Measurements from ENCODE around the gene TSPEAR. TPM values are rescaled to one million over a fixed set of nuclear protein-coding genes. Genes with fewer than 3 reads are reported as not detected.
"Not testable (repeated sequence)": the region's sequence is repeated elsewhere in the genome, so short reads cannot be mapped to it uniquely, and the experiment has no call there.

TSPEAR gene
- polyA plus RNA-seq, 6 donors from 2014 or later, result not detected

DNA sequence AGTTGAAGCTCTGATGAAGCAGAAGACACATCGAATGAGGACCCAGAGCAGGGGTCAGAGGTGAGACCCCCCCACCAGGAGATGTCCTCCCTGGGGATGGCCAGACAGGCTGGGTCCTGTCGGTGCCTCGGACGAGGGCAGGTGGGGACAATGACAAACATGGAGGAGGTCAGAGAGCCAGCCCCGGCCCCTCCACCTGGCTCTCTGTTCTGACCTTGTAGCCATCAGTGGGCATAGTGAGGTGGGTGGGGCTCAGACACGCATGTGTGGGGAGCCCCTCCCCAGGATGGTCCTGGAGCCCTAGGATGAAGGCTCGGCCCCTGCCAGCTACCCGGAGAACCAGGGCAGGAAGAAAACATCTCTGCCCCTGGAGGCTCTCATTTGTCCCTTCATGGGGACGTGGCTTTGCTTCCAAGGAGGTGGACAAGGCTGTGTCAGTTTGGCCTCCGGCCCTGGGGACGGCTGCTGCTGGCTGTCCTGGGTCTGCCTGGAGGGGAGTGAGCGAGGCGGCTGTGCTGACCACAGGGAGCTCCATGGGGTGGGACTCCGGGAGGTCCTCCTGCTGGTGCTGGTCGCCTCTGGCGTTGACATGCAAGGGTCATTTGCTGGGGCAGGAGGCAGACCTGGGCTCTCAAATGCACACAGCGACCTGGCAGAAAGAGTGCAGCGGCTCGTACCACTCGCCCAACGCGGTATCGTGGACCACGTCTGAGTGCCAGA is 121.6 kb downstream of the TSPEAR start:
- no peaks in the 10 kb centered on the region for H3K4me1 Mint-ChIP-seq
- ATAC-seq (ENCODE audit: low read depth in 2 of 2) (no peak), DNase-seq (no peak)
- H3K9me3 Mint-ChIP-seq, result peaks cover 0 to 7% (median 2%) of the 10 kb centered on the region in 7 donors
- peaks cover 0 to 10% of the 10 kb centered on the region in 2 donors for H3K36me3 Mint-ChIP-seq
- peaks cover 28 to 64% (median 54%) of the 10 kb centered on the region in 3 donors for H3K27me3 Mint-ChIP-seq
- no peak overlapping the region for H3K27ac Mint-ChIP-seq
- no peak overlapping the region for H3K4me3 Mint-ChIP-seq

DNA sequence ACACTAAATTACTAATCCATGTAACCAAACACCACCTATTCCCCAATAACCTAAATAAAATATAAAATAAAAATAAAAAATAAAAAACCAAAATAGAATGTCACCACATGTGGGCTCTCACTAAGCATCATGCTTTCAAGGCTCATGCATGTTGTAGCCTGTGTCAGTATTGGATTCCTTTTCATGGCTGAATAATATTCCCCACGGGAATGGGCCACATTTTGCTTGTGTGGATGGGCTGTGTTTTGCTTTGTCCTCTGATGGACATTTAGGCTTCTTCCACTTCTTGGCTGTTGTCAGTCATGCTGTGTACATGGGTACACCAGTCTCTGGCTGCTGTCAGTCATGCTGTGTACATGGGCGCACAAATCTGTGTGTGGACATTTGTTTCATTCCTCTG is 122.3 kb downstream of the TSPEAR start:
- Mint-ChIP-seq H3K9me3 (peaks cover 0 to 7% (median 4%) of the 10 kb centered on the region in 7 donors), H3K27me3 (peaks cover 33 to 71% (median 60%) of the 10 kb centered on the region in 3 donors), H3K4me1 (no peaks in the 10 kb centered on the region), H3K36me3 (peaks cover 0 to 10% of the 10 kb centered on the region in 2 donors), H3K27ac (no peak overlapping the region), H3K4me3 (no peak overlapping the region)
- no peak for ATAC-seq (ENCODE audit: low read depth in 2 of 2)
- no peak for DNase-seq

- ATAC-seq (ENCODE audit: low read depth in 2 of 2) (no peak), DNase-seq (no peak)
- Mint-ChIP-seq H3K27ac (no peak overlapping the region), H3K4me1 (no peaks in the 10 kb centered on the region), H3K27me3 (peaks cover 34 to 66% (median 64%) of the 10 kb centered on the region in 3 donors), H3K9me3 (peaks cover 11 to 32% (median 25%) of the 10 kb centered on the region in 7 donors), H3K36me3 (peaks cover 9 to 34% of the 10 kb centered on the region in 2 donors), H3K4me3 (no peak overlapping the region)
Measured at GRCh38 chr21:44585892-44586291, 125.5 kb downstream of the TSPEAR start.

DNA sequence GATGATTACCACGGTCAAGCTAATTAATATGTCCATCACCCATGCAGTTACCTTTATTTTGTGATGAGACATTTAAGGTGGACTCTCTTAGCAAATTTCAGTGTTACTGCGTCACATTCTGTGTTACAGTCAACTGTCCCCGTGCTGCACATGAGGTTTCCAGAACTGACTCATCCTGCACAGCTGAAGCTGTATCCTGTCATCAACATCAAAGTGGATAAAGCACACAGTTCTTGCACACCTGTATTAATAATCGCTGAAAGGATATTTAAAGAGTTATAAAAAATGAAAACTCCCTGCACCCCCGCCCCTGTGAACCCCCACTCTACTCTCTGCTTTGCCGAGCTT is 127.6 kb downstream of the TSPEAR start:
- ATAC-seq (ENCODE audit: low read depth in 2 of 2) (no peak), DNase-seq (no peak)
- Mint-ChIP-seq H3K4me1 (no peaks in the 10 kb centered on the region), H3K27me3 (peaks cover 31 to 69% (median 66%) of the 10 kb centered on the region in 3 donors), H3K36me3 (peaks cover 14 to 55% of the 10 kb centered on the region in 2 donors), H3K27ac (no peak overlapping the region), H3K4me3 (no peak overlapping the region), H3K9me3 (peaks cover 22 to 43% (median 36%) of the 10 kb centered on the region in 7 donors)

DNA sequence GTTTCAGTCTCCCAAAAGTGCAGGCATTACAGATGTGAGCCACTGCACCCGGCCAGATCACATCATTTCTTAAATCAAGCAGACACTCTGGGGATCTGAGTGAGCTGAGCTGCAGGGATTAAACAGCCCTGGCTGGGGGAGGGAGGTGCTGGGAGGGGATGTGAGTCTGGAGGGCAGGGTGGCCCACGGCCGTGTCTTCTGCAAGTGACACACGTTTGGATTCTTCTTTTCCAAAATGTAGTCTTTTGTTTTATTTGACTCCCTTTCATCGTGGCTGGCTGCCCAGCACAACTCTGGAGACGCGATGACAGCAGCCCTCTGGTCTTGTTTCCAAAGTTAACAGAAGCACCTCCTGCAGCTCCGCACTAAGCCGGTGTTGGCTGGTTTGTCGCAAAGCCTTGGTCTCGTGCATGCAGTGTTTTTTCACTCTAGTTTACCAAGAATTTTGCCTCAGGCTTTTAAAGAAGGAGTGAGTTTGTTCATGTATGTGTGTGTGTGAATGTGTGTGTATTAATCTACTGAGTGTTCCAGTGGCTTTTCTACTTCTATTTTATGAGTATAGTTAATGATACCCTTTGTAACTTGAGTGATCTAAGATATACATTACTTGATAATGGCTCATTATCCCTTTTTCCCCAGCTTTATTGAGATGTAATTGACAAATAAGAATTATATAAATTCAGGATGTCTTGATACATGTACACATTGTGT is 128.1 kb downstream of the TSPEAR start:
- Mint-ChIP-seq H3K36me3 (peaks cover 15 to 56% of the 10 kb centered on the region in 2 donors), H3K4me1 (no peaks in the 10 kb centered on the region), H3K9me3 (peaks cover 22 to 46% (median 37%) of the 10 kb centered on the region in 7 donors), H3K27ac (peak overlapping the region in 1 of 6 donors; percentile 35), H3K4me3 (no peak overlapping the region), H3K27me3 (peaks cover 31 to 69% (median 69%) of the 10 kb centered on the region in 3 donors)
- no peak for ATAC-seq (ENCODE audit: low read depth in 2 of 2)
- no peak for DNase-seq

DNA sequence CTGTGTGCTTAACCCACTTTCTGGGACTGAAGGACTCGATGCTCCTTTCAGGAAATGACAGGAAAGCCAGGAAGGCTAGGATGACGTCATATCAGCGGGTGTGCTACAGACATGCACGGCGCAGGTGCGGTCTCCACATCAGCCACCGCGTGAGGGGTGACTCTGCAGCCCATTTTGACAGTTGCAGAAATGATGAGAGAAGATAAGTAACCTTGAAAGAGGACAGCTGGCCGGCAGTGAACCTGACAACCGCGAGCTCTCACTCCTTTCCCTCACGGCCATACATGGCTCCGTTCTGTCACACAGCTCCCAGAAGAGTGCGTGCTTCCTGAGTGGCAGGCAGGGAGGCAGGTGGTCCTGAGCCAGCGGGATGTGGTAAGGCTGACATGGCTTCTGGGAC is 129.3 kb downstream of the TSPEAR start:
- peaks cover 25 to 64% (median 61%) of the 10 kb centered on the region in 3 donors for H3K27me3 Mint-ChIP-seq
- no peaks in the 10 kb centered on the region for H3K4me1 Mint-ChIP-seq
- DNase-seq, result no peak
- H3K4me3 Mint-ChIP-seq, result no peak overlapping the region
- H3K9me3 Mint-ChIP-seq, result peaks cover 23 to 58% (median 48%) of the 10 kb centered on the region in 7 donors
- ATAC-seq (ENCODE audit: low read depth in 2 of 2), result no peak
- peaks cover 20 to 68% of the 10 kb centered on the region in 2 donors for H3K36me3 Mint-ChIP-seq
- H3K27ac Mint-ChIP-seq, result no peak overlapping the region

DNA sequence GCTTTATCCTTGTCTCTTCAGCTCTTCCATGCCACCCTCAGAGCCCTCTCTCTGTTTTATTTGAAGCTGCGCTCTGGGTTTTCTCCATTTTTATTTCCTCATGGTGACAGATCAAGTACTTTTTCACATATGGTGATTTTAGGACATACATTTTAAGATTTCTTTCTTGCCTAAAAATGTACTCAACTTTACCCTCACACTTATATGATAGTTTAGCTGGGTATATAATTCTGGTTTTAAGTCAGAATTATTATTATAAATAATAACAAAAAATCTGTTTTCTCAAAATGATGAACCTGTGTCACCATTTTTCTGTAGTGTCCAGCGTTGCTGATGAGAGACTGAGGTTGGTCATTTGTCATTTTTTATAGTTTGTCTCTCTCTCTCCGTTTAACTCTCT is 130.2 kb downstream of the TSPEAR start:
- Mint-ChIP-seq H3K36me3 (peaks cover 20 to 74% of the 10 kb centered on the region in 2 donors), H3K4me3 (no peak overlapping the region), H3K4me1 (no peaks in the 10 kb centered on the region), H3K27me3 (peaks cover 17 to 56% (median 52%) of the 10 kb centered on the region in 3 donors), H3K27ac (no peak overlapping the region), H3K9me3 (peaks cover 25 to 64% (median 54%) of the 10 kb centered on the region in 7 donors)
- ATAC-seq (ENCODE audit: low read depth in 2 of 2) (no peak), DNase-seq (no peak)

DNA sequence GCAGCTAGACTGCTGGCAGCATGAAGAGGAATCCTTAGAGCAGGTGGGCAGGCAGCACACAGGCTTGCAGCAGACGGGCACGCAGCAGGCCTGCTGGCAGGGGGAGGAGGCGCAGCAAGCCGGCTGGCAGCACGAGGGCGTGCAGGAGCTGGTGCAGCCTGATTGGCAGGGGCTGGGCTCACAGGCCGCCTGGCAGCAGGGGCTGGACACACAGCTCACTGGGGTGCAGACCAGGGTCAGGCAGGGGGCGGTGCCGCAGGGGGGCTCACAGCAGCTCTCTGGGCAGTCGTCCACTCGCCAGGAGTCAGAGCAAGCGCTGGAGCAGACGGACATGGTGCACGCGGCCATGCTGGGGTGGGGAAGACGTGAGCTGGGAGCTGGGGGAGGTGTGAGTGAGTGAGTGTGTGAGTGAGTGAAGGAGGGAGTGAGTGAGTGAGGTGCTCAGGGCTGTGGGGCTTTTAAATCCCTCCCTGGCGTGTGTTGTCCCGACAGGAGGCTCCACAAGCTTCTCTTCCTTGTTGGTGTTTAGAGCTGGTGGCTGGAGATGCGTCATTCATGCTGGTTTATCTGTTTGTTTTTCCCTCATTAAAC is 131.0 kb downstream of the TSPEAR start, which contains the start of gene KRTAP10-5:
Gene KRTAP10-5, minus strand, starts transcription at position 374 of the 591 bp plus-strand sequence. Its CDS starts 26 bp downstream, at position 348.
- Mint-ChIP-seq H3K36me3 (peaks cover 25 to 68% of the 10 kb centered on the region in 2 donors), H3K9me3 (peaks cover 25 to 66% (median 57%) of the 10 kb centered on the region in 7 donors), H3K27me3 (peaks cover 17 to 55% (median 52%) of the 10 kb centered on the region in 3 donors)
- H3K4me1 Mint-ChIP-seq; ATAC-seq (ENCODE audit: low read depth in 2 of 2); H3K4me3 Mint-ChIP-seq; H3K27ac Mint-ChIP-seq; DNase-seq: not testable (repeated sequence)

- H3K27me3 Mint-ChIP-seq, result peaks cover 14 to 55% (median 53%) of the 10 kb centered on the region in 3 donors
- no peak overlapping the region for H3K4me3 Mint-ChIP-seq
- H3K36me3 Mint-ChIP-seq, result peaks cover 25 to 65% of the 10 kb centered on the region in 2 donors
- H3K27ac Mint-ChIP-seq, result no peak overlapping the region
- no peak for ATAC-seq (ENCODE audit: low read depth in 2 of 2)
- peaks cover 0 to 3% (median 2%) of the 10 kb centered on the region in 3 donors for H3K4me1 Mint-ChIP-seq
- no peak for DNase-seq
- H3K9me3 Mint-ChIP-seq, result peaks cover 24 to 64% (median 54%) of the 10 kb centered on the region in 7 donors
Measured at GRCh38 chr21:44579833-44580144, 131.6 kb downstream of the TSPEAR start.

GRCh38 chr21:44579056-44579832 is 132.1 kb downstream of the TSPEAR start:
- peaks cover 11 to 55% (median 54%) of the 10 kb centered on the region in 3 donors for H3K27me3 Mint-ChIP-seq
- H3K36me3 Mint-ChIP-seq, result peaks cover 25 to 65% of the 10 kb centered on the region in 2 donors
- DNase-seq, result no peak
- H3K27ac Mint-ChIP-seq, result no peak overlapping the region
- no peak for ATAC-seq (ENCODE audit: low read depth in 2 of 2)
- H3K4me1 Mint-ChIP-seq, result peaks cover 0 to 8% (median 3%) of the 10 kb centered on the region in 3 donors
- H3K9me3 Mint-ChIP-seq, result peaks cover 24 to 64% (median 54%) of the 10 kb centered on the region in 7 donors
- no peak overlapping the region for H3K4me3 Mint-ChIP-seq

GRCh38 chr21:44578371-44579055 is 132.9 kb downstream of the TSPEAR start:
- Mint-ChIP-seq H3K9me3 (peaks cover 24 to 62% (median 54%) of the 10 kb centered on the region in 7 donors), H3K27me3 (peaks cover 8 to 55% (median 49%) of the 10 kb centered on the region in 3 donors), H3K4me1 (peaks cover 0 to 8% (median 3%) of the 10 kb centered on the region in 3 donors), H3K4me3 (no peak overlapping the region), H3K27ac (no peak overlapping the region), H3K36me3 (peaks cover 25 to 65% of the 10 kb centered on the region in 2 donors)
- DNase-seq (no peak), ATAC-seq (ENCODE audit: low read depth in 2 of 2) (no peak)

- Mint-ChIP-seq H3K36me3 (peaks cover 17 to 48% of the 10 kb centered on the region in 2 donors), H3K4me1 (peaks cover 0 to 8% (median 3%) of the 10 kb centered on the region in 3 donors), H3K27me3 (peaks cover 16 to 72% (median 52%) of the 10 kb centered on the region in 3 donors), H3K27ac (peak overlapping the region in 1 of 6 donors; percentile 22), H3K9me3 (peaks cover 17 to 43% (median 32%) of the 10 kb centered on the region in 7 donors), H3K4me3 (no peak overlapping the region)
- ATAC-seq (ENCODE audit: low read depth in 2 of 2) (no peak), DNase-seq (no peak)
Measured at GRCh38 chr21:44576025-44576420, 135.3 kb downstream of the TSPEAR start.
